Fibroblast of villous mesenchyme (primary cell): ENCODE data around the gene PTPN2. TPM values are rescaled to one million over a fixed set of nuclear protein-coding genes. Genes with fewer than 3 reads are reported as not detected.
"Not testable (repeated sequence)": the region's sequence is repeated elsewhere in the genome, so short reads cannot be mapped to it uniquely, and the experiment has no call there.

Experiments
- DNase-seq: peaks from one replicate; pipeline ENCODE4 v3.0.0-alpha.2; 2010; ENCODE audit warnings: low read depth
- H3K4me3 ChIP-seq: 2 replicates; pipeline ENCODE4 v1.5.1; 2011; ENCODE audit warnings: low read depth, mild to moderate bottlenecking, low read length
- total RNA-seq: library from RNA; depleted of rRNA; stranded (reverse); fragments of >200 nt; gene quantifications from 2 replicates; pipeline ENCODE4 v1.2.3, GENCODE V29; 2012
- TF ChIP-seq, protein P1 (sequence below): IDR thresholded peaks from 2 replicates; pipeline ENCODE4 v1.5.1; 2012; ENCODE audit warnings: low read depth, mild to moderate bottlenecking, low read length; ENCODE audit not compliant: insufficient read depth

Gene PTPN2
- total RNA-seq, 1 donor = 31.1 TPM

DNA sequence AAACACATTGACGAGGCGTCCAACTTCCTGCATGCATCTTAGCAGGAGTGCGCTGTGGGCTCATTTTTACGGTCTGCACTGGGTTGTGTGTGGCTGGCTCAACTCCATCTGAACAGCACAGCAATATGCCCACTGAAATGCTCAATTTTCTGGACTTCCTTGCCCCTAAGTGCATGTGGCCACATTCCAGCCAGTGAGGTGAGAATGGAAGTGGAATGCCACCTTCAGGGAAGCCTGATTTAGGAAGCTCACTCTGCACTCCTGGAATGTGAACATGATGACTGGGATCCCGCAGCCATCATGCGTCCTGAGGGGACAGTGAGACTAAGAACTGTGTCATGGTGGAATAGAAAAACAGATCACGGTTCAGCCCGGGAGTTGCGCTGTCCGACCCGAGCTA, 105.0 kb downstream of the PTPN2 start:
- TF ChIP-seq, protein P1, sequence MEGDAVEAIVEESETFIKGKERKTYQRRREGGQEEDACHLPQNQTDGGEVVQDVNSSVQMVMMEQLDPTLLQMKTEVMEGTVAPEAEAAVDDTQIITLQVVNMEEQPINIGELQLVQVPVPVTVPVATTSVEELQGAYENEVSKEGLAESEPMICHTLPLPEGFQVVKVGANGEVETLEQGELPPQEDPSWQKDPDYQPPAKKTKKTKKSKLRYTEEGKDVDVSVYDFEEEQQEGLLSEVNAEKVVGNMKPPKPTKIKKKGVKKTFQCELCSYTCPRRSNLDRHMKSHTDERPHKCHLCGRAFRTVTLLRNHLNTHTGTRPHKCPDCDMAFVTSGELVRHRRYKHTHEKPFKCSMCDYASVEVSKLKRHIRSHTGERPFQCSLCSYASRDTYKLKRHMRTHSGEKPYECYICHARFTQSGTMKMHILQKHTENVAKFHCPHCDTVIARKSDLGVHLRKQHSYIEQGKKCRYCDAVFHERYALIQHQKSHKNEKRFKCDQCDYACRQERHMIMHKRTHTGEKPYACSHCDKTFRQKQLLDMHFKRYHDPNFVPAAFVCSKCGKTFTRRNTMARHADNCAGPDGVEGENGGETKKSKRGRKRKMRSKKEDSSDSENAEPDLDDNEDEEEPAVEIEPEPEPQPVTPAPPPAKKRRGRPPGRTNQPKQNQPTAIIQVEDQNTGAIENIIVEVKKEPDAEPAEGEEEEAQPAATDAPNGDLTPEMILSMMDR = no peak
- no peak for DNase-seq

DNA sequence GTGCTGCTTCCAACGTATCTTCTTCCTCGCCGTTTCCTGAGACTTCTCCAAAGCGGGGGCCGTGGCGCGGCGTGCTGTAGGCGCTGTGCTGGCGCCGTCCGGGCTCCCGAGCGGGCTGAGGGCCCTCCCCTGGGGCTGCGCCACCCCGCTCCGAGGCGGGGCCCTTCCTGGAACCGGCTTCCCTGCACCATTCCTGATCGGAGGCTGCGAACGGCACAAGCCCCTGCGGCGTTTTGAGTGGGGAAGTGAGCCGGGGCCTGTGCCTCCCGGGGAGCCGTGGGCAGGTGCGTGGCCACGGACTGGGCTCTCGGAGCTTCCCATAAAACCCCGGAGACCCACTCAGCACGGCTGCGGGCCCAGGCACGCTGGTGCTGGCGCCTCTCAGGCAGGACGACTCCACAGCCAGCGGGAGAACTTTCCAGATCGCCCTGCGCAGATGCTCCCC, 106.5 kb downstream of the PTPN2 start:
- DNase-seq = peak; percentile 16
- TF ChIP-seq, protein P1 = no peak
- H3K4me3 ChIP-seq = peak overlapping the region; percentile 48

More for the DNA sequence above, 105.0 kb downstream of the PTPN2 start:
- H3K4me3 ChIP-seq = no peak overlapping the region

DNA sequence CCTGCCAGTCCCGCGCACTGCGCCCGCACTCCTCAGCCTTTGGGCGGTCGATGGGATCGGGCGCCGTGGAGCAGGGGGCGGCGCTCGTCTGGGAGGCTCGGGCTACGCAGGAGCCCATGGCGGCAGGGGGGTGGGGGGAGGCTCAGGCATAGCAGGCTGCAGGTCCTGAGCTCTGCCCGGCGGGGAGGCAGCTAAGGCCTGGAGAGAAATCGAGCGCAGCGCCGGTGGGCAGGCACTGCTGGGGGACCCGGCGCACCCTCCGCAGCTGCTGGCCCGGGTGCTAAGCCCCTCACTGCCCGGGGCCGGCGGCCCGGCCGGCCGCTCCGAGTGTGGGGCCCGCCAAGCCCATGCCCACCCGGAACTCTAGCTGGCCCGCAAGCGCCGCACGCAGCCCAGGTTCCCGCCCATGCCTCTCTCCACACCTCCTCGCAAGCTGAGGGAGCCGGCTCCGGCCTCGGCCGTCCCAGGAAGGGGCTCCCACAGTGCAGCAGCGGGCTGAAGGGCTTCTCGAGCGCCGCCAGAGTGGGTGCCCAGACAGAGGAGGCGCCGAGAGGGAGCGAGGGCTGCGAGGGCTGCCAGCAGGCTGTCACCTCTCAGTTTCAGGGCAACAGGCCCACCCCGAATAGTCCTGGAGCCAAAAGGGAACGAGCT, 107.1 kb downstream of the PTPN2 start:
- DNase-seq = no peak
- TF ChIP-seq, protein P1 = no peak
- peak overlapping the region; percentile 48 for H3K4me3 ChIP-seq

DNA sequence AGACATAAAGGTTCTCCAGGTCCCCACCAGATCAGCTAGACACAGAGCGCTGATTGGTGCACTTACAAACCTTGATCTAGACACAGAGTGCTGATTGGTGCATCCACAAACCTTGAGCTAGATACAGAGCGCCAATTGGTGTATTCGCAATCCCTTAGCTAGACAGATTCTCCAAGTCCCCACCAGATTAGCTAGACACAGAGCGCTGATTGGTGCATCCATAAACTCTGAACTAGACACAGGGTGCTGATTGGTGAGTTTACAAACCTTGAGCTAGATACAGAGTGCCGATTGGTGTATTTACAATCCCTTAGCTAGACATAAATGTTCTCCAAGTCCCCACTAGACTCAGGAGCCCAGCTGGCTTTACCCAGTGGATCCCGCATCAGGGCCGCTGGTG, 107.6 kb downstream of the PTPN2 start:
- peak overlapping the region; percentile 9 for H3K4me3 ChIP-seq
- DNase-seq = not testable (repeated sequence)

DNA sequence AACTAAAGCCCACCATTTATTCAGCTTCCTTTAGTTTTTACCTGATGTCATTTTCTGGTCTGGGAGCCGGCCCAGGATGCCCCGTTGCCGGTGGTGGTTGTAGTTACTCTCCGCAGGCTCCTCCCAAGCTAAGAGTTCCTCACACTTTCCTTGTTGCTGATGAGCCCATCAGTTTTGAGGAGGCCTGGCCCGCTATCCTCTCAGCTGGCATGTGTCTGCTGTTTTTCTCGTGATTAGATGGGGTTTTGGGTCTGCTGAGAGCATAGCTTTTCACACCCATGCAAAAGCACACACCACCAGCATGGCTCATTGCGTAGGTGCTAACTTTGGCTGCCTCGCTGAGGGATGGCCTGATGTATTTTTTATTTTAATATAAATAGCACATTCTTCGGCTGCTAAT, 109.1 kb downstream of the PTPN2 start:
- DNase-seq = no peak
- no peak overlapping the region for H3K4me3 ChIP-seq
- TF ChIP-seq, protein P1 = no peak

DNA sequence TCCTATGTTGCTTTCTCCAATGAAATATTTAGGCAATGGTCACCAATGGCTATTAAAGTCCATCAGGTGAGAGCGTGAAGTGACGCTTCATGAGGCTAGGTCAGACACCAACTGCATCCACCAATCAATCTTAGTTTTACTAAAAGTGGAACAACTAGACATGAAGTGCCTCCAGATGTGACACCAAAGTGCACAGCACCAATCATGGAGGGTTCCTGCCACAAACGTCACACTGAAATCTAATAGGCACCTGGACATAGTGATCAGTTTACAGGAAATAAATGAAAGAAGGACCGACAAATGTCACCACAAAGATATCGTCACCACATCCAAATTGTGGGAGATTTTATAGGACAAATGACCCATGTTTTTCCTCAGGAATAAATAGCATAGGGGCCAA, 110.7 kb downstream of the PTPN2 start:
- no peak overlapping the region for H3K4me3 ChIP-seq
- DNase-seq = no peak
- TF ChIP-seq, protein P1 = no peak

DNA sequence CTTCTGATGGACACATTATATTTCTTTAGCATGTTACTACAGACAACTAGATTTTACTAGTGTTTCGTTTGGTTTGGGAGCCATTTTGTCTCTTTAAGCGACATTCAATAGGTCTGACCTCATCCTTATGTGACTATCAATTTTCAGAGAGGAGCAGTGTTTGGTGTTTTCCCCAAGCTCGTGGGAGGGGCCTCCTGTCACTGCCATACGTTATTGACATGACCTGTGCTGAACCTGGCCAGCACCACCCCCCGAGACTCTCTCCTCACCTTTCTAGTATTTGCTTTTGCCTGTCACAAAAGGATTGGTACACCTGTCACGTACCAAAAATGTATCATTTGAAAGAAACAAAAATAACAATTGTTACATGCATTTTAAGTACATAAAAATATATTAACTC, 111.9 kb downstream of the PTPN2 start:
- no peak overlapping the region for H3K4me3 ChIP-seq
- DNase-seq = no peak
- TF ChIP-seq, protein P1 = no peak
